ENCODE measurements around the gene KCNQ1. TPM values are rescaled to one million over a fixed set of nuclear protein-coding genes. Genes with fewer than 3 reads are reported as not detected.
A peak's percentile ranks its signal among the peaks of the same experiment; 100 is the strongest.

KCNQ1 gene
- total RNA-seq, 2 donors from 2014 or later, result 38.9 to 46.1 TPM

GRCh38 chr11:2790568-2790921 is 345.7 kb downstream of the KCNQ1 start:
- Histone ChIP-seq H3K9me3 (no peaks in the 10 kb centered on the region), H3K27me3 (no peaks in the 10 kb centered on the region), H3K36me3 (replicated peaks in 1 of 2; ENCODE audit: insufficient read depth in 1 of 2, low read depth in 2 of 2) (no peaks in the 10 kb centered on the region), H3K4me3 (no peak overlapping the region), H3K27ac (no peak overlapping the region), H3K4me1 (peaks cover 8% of the 10 kb centered on the region)
- intact Hi-C loops (cut with DNase I), result no loop called here
- TF ChIP-seq, protein P1, sequence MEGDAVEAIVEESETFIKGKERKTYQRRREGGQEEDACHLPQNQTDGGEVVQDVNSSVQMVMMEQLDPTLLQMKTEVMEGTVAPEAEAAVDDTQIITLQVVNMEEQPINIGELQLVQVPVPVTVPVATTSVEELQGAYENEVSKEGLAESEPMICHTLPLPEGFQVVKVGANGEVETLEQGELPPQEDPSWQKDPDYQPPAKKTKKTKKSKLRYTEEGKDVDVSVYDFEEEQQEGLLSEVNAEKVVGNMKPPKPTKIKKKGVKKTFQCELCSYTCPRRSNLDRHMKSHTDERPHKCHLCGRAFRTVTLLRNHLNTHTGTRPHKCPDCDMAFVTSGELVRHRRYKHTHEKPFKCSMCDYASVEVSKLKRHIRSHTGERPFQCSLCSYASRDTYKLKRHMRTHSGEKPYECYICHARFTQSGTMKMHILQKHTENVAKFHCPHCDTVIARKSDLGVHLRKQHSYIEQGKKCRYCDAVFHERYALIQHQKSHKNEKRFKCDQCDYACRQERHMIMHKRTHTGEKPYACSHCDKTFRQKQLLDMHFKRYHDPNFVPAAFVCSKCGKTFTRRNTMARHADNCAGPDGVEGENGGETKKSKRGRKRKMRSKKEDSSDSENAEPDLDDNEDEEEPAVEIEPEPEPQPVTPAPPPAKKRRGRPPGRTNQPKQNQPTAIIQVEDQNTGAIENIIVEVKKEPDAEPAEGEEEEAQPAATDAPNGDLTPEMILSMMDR (IDR thresholded peaks at IDR 0.05), result no peak
- no peak for TF ChIP-seq POLR2A (IDR thresholded peaks at IDR 0.05)
- DNase-seq (peak in 3 of 4 donors; percentile 1 to 10 (median 4)), ATAC-seq (no peak)
- 94 to 98% methylated on average over 13 to 14 of the region's 14 CpGs for WGBS, 2 donors

DNA sequence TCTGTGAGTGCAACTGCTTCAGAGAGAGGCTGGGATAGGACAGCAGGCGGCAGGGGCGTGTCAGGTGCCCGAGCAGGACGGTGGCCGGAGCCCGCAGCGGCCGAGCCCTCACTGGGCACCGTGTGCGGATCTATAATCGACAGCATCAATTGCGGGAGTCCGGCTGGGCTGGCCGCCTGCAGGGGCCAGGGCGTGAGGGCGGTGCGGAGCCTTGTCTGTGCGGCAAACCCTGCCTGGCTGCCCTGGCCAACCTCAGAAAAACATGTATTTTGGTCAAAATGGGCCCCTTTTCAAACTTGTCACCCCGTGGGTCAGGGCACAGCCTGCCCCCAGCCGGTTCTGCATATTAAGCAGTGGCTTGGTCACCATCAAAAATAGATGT is 346.3 kb downstream of the KCNQ1 start:
- intact Hi-C loops (cut with DNase I), result no loop called here
- ATAC-seq, result peak; percentile 30
- Histone ChIP-seq H3K27ac (peak overlapping the region in 1 of 4 donors; percentile 36), H3K4me1 (peaks cover 8% of the 10 kb centered on the region), H3K4me3 (no peak overlapping the region), H3K9me3 (no peaks in the 10 kb centered on the region), H3K36me3 (replicated peaks in 1 of 2; ENCODE audit: insufficient read depth in 1 of 2, low read depth in 2 of 2) (no peaks in the 10 kb centered on the region), H3K27me3 (no peaks in the 10 kb centered on the region)
- WGBS, 2 donors, result 83 to 85% methylated on average over 20 of the region's 20 CpGs
- TF ChIP-seq, protein P1 (IDR thresholded peaks at IDR 0.05), result no peak
- TF ChIP-seq POLR2A (IDR thresholded peaks at IDR 0.05), result no peak
- DNase-seq, result peak; percentile 1 to 20 (median 10)

DNA sequence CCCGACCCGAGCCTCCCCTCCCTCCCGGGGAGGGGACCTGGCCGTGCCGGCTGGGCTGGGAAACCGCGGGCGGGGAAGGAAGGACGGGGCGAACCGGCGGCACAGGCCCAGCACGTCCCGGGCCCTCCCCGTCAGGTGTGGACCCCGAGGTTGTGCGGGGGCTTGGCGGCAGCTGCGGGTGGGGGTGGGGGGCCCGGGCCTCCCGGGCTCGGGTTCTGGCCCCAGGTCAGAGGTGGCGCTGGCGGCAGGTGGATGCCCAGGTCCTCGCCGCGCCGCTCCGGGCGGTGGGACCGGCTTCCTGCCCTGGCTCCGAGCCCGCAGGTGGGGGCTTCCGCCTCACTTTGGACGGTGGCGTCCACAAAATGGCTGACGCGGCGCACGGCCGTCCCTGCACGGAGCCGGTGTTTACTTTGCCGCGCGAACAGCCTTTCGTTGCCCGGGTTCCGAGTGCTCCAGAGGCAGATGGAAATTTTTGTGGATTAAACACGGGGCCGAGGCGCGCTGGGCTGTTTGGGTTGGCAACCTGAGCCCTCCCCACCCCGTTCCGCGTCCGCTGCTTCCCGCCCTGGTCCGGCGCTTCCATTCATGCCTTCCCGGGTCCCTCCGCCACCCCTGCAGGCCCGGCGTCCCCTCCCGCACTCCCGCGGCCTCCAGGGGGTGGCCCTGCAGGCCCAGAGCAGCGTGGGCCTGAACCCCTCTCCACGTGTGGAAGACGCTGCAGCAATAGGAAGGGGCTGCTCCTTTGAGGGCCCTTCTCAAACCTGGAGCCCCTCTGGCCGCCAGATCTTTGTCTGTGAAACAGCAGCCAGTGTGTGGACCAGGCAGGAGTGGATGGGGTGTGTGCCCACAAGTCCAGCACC is 346.9 kb downstream of the KCNQ1 start:
- intact Hi-C loops (cut with DNase I), result no loop called here
- DNase-seq (peak; percentile 6 to 42 (median 24)), ATAC-seq (no peak)
- peak overlapping the region in 1 of 4 donors; percentile 36 for H3K27ac ChIP-seq
- WGBS, 2 donors, result 33 to 59% methylated on average over 5 to 49 of the region's 71 CpGs
- no peak for TF ChIP-seq POLR2A (IDR thresholded peaks at IDR 0.05)
- TF ChIP-seq, protein P1 (IDR thresholded peaks at IDR 0.05), result no peak
- no peaks in the 10 kb centered on the region for H3K9me3 ChIP-seq
- no peak overlapping the region for H3K4me3 ChIP-seq
- H3K4me1 ChIP-seq, result peaks cover 8% of the 10 kb centered on the region
- H3K36me3 ChIP-seq (replicated peaks in 1 of 2; ENCODE audit: insufficient read depth in 1 of 2, low read depth in 2 of 2), result no peaks in the 10 kb centered on the region
- H3K27me3 ChIP-seq, result no peaks in the 10 kb centered on the region

GRCh38 chr11:2792381-2793250 is 347.8 kb downstream of the KCNQ1 start:
- ATAC-seq (no peak), DNase-seq (peak; percentile 1 to 17 (median 8))
- TF ChIP-seq, protein P1 (IDR thresholded peaks at IDR 0.05), result no peak
- TF ChIP-seq POLR2A (IDR thresholded peaks at IDR 0.05), result no peak
- Histone ChIP-seq H3K27me3 (no peaks in the 10 kb centered on the region), H3K27ac (no peak overlapping the region), H3K36me3 (replicated peaks in 1 of 2; ENCODE audit: insufficient read depth in 1 of 2, low read depth in 2 of 2) (no peaks in the 10 kb centered on the region), H3K4me1 (peaks cover 8% of the 10 kb centered on the region), H3K4me3 (no peak overlapping the region), H3K9me3 (no peaks in the 10 kb centered on the region)
- intact Hi-C loops (cut with DNase I), result no loop called here
- 96 to 97% methylated on average over 14 to 27 of the region's 28 CpGs for WGBS, 2 donors

Data from body of pancreas (tissue), 4 donors.